T-helper 1 cell treated with Interleukin-12 subunit alpha and Interleukin-12 subunit beta and Interleukin-4 antibody, amounts not matched to agents 30 ng/mL and 1 ng/mL, for 36 hours (primary cell): ENCODE data around the gene SHQ1. TPM values are rescaled to one million over a fixed set of nuclear protein-coding genes. Genes with fewer than 3 reads are reported as not detected.
"Not testable (repeated sequence)": the region's sequence is repeated elsewhere in the genome, so short reads cannot be mapped to it uniquely, and the experiment has no call there.

Experiments
- intact Hi-C: fragments of 100-400 bp; cut with micrococcal nuclease; formaldehyde crosslinking; loops from one replicate; pipeline ENCODE4 v1.15.1; 2024
- total RNA-seq: library from RNA; stranded (reverse); gene quantifications from 2 replicates; pipeline ENCODE4 v1.2.3, GENCODE V29; 2022

Gene SHQ1
- total RNA-seq, 1 donor from 2014 or later: 26.1 TPM

GRCh38 chr3:72721683-72722381 lies 126.4 kb downstream of the SHQ1 start:
- intact Hi-C loops: no loop called here

GRCh38 chr3:72720566-72720965 lies 127.7 kb downstream of the SHQ1 start:
- intact Hi-C loops: no loop called here

- intact Hi-C loops: no loop called here
Measured at GRCh38 chr3:72719137-72719536, 129.1 kb downstream of the SHQ1 start.

GRCh38 chr3:72714135-72714534 lies 134.1 kb downstream of the SHQ1 start:
- intact Hi-C loops: not testable (repeated sequence)

- intact Hi-C loops: not testable (repeated sequence)
Measured at GRCh38 chr3:72710471-72710870, 137.8 kb downstream of the SHQ1 start.

GRCh38 chr3:72708441-72708840 lies 139.8 kb downstream of the SHQ1 start:
- intact Hi-C loops: no loop called here

GRCh38 chr3:72702997-72703396 lies 145.2 kb downstream of the SHQ1 start:
- intact Hi-C loops: no loop called here

GRCh38 chr3:72702390-72702789 lies 145.9 kb downstream of the SHQ1 start:
- intact Hi-C loops: no loop called here

GRCh38 chr3:72700106-72700505 lies 148.1 kb downstream of the SHQ1 start:
- intact Hi-C loops: no loop called here

GRCh38 chr3:72699631-72700030 lies 148.6 kb downstream of the SHQ1 start:
- intact Hi-C loops: no loop called here

Other genes with a start within 250 kb of the SHQ1 start
- 0.51 TPM in 1 of 2 replicates, not detected in the other for gene GXYLT2, start 39.6 kb upstream of the SHQ1 start, total RNA-seq
- 88.3 and 90.2 TPM in 2 replicates for gene PPP4R2, start 148.4 kb upstream of the SHQ1 start, total RNA-seq
- gene EBLN2, start 213.2 kb upstream of the SHQ1 start, total RNA-seq: 7.7 and 9.1 TPM in 2 replicates